Measurements from ENCODE around the gene GKN1.

GRCh38 chr2:68937346-68938055 is 36.9 kb upstream of the GKN1 start:
- TF ChIP-seq RAD21 (IDR thresholded peaks at IDR 0.05; ENCODE audit: low read depth) (no peak), CREB1 (IDR thresholded peaks at IDR 0.05; ENCODE audit: low read depth) (no peak), EP300 (IDR thresholded peaks at IDR 0.05; ENCODE audit: borderline replicate concordance) (no peak), ZBTB7A (IDR thresholded peaks at IDR 0.05; ENCODE audit: low read depth) (no peak), MAX (IDR thresholded peaks at IDR 0.05) (no peak), REST (IDR thresholded peaks at IDR 0.05; ENCODE audit: low read depth) (no peak), EGR1 (IDR thresholded peaks at IDR 0.05) (no peak), YY1 (IDR thresholded peaks at IDR 0.05; ENCODE audit: low read depth) (no peak), TAF1 (IDR thresholded peaks at IDR 0.05; ENCODE audit: low read depth) (no peak), USF1 (IDR thresholded peaks at IDR 0.05) (no peak)

All from Ishikawa (cell line).